Measurements from ENCODE around the gene SUGCT. TPM values are rescaled to one million over a fixed set of nuclear protein-coding genes. Genes with fewer than 3 reads are reported as not detected.
"Not testable (repeated sequence)": the region's sequence is repeated elsewhere in the genome, so short reads cannot be mapped to it uniquely, and the experiment has no call there.

The SUGCT gene
- total RNA-seq, 1 donor: 9.9 TPM

GRCh38 chr7:40595832-40596231, 461.0 kb downstream of the SUGCT start:
- peak; percentile 38 for DNase-seq (ENCODE audit: low read depth)
- TF ChIP-seq, protein P1, sequence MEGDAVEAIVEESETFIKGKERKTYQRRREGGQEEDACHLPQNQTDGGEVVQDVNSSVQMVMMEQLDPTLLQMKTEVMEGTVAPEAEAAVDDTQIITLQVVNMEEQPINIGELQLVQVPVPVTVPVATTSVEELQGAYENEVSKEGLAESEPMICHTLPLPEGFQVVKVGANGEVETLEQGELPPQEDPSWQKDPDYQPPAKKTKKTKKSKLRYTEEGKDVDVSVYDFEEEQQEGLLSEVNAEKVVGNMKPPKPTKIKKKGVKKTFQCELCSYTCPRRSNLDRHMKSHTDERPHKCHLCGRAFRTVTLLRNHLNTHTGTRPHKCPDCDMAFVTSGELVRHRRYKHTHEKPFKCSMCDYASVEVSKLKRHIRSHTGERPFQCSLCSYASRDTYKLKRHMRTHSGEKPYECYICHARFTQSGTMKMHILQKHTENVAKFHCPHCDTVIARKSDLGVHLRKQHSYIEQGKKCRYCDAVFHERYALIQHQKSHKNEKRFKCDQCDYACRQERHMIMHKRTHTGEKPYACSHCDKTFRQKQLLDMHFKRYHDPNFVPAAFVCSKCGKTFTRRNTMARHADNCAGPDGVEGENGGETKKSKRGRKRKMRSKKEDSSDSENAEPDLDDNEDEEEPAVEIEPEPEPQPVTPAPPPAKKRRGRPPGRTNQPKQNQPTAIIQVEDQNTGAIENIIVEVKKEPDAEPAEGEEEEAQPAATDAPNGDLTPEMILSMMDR (IDR thresholded peaks at IDR 0.05; ENCODE audit: insufficient read depth, low read depth, low read length): no peak
- no peak overlapping the region for H3K4me3 ChIP-seq (ENCODE audit: low read depth, low read length)

- no peak overlapping the region for H3K4me3 ChIP-seq (ENCODE audit: low read depth, low read length)
- TF ChIP-seq, protein P1 (IDR thresholded peaks at IDR 0.05; ENCODE audit: insufficient read depth, low read depth, low read length): no peak
- no peak for DNase-seq (ENCODE audit: low read depth)
Observed at GRCh38 chr7:40597517-40597916, 462.7 kb downstream of the SUGCT start.

DNA sequence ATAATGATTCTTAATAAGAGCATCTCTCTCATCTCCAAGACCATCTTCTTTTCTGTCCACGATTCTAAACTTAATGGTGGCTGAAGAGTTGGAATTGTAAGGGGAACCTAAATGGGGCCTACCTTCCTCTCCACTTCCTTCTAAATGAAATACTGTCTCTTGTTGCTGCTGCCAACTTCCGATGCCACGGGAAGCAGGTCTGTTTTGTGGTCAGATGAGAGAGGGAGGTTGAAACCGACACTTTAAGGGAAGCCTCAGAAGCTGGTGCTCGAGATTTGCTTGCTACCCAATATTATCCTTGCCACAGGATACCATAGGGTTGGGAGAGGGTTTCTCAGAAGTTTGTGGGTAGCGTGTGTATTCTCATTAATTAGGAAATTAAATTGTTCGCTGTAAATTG, 464.1 kb downstream of the SUGCT start:
- no peak for DNase-seq (ENCODE audit: low read depth)
- TF ChIP-seq, protein P1 (IDR thresholded peaks at IDR 0.05; ENCODE audit: insufficient read depth, low read depth, low read length): no peak
- H3K4me3 ChIP-seq (ENCODE audit: low read depth, low read length): no peak overlapping the region

DNA sequence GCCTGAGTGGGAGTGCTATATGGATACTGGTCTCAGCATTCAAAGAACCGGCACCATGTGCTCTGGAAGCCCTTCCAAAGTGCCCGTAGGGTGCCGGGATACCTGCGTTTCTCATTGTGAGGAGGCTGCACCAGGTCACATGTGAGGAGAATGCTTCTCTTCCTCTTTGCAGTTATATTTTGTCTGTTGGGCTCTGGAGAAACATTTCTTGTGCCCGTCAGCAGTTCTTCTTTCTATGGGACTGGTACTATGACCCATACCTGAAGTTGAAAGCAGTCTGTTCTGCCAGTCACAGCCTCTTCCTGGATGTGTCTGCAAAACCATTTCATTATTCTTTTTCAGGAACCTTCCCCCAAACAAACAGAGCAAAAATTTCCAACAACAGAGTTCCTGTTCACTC, 465.0 kb downstream of the SUGCT start:
- no peak for DNase-seq (ENCODE audit: low read depth)
- TF ChIP-seq, protein P1 (IDR thresholded peaks at IDR 0.05; ENCODE audit: insufficient read depth, low read depth, low read length): no peak
- no peak overlapping the region for H3K4me3 ChIP-seq (ENCODE audit: low read depth, low read length)

GRCh38 chr7:40602351-40602750, 467.5 kb downstream of the SUGCT start:
- not testable (repeated sequence) for H3K4me3 ChIP-seq (ENCODE audit: low read depth, low read length); DNase-seq (ENCODE audit: low read depth)

- peak; percentile 55 for DNase-seq (ENCODE audit: low read depth)
- H3K4me3 ChIP-seq (ENCODE audit: low read depth, low read length): no peak overlapping the region
- TF ChIP-seq, protein P1 (IDR thresholded peaks at IDR 0.05; ENCODE audit: insufficient read depth, low read depth, low read length): peak; percentile 82
Observed at GRCh38 chr7:40604601-40605438, 470.0 kb downstream of the SUGCT start.

DNA sequence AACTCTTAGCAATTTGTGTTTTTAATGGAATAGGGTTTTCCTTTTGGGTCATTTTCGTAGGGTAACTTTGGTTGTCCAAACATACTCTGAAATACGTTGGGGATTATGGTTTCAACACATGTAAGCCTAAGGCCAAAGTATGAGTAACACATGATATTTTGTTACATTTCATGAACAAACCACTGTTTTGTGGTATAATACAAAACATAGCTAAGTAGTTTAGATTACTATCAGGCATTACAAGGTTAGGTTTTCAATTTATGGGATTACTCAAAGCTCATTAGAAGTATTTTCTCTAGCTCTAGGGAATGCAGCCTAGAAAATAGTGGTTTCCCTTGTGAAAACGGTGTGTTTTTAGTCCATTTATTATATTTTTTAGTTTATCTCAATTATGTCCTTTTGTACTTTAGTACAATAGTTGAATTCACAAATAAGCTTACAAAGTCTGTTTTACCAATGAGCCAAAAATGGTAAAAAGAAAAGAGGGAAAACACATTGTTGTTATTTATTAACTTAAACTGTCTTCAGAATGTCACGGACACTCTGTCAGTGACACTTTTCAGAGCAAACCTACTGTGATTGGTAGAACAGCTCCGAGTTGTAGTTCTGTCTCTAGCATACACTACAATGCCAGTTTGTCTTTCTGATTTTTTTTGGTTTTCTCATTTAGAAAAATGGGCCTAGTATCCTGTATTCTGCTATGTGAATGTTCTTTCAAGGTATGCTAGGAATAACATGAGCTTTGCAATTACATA, 473.7 kb downstream of the SUGCT start:
- no peak overlapping the region for H3K4me3 ChIP-seq (ENCODE audit: low read depth, low read length)
- DNase-seq (ENCODE audit: low read depth): peak; percentile 35
- TF ChIP-seq, protein P1 (IDR thresholded peaks at IDR 0.05; ENCODE audit: insufficient read depth, low read depth, low read length): no peak
